Calu3 (cell line): ENCODE data around the gene EME2. TPM values are rescaled to one million over a fixed set of nuclear protein-coding genes. Genes with fewer than 3 reads are reported as not detected.

Experiments
- BruUV-seq: library from RNA; stranded (reverse); fragments of 400-500 nt; replicated peaks from 2 replicates; lab custom pipeline; 2021; lab: Mats Ljungman, UMichigan
- CTCF ChIA-PET: fragments of 300-600 bp; sonication (Branson Sonifier 250); formaldehyde crosslinking; loops from one replicate; lab custom pipeline; 2022; ENCODE audit warnings: antibody characterized with exemption; lab: Charles Lee
- DNase-seq: peaks from one replicate; pipeline ENCODE4 v3.0.0; 2022
- H3K27ac Mint-ChIP-seq: one replicate; pipeline ENCODE4 v1.8.0; 2022; ENCODE audit warnings: mixed read lengths; ENCODE audit not compliant: unreplicated experiment
- H3K27me3 Mint-ChIP-seq: one replicate; pipeline ENCODE4 v1.8.0; 2022; ENCODE audit warnings: mixed read lengths; ENCODE audit not compliant: unreplicated experiment
- H3K36me3 Mint-ChIP-seq: one replicate; pipeline ENCODE4 v1.8.0; 2022; ENCODE audit warnings: mild to moderate bottlenecking, moderate library complexity, mixed read lengths; ENCODE audit not compliant: insufficient read depth, unreplicated experiment
- H3K4me1 Mint-ChIP-seq: one replicate; pipeline ENCODE4 v1.8.0; 2022; ENCODE audit warnings: mild to moderate bottlenecking, low read depth, mixed read lengths; ENCODE audit not compliant: unreplicated experiment
- H3K4me3 Mint-ChIP-seq: one replicate; pipeline ENCODE4 v1.8.0; 2022; ENCODE audit warnings: mild to moderate bottlenecking, low read depth, moderate library complexity, mixed read lengths; ENCODE audit not compliant: unreplicated experiment
- H3K9me3 Mint-ChIP-seq: one replicate; pipeline ENCODE4 v1.8.0; 2022; ENCODE audit warnings: low read depth, mixed read lengths; ENCODE audit not compliant: unreplicated experiment
- CTCF ChIP-seq: fragments of 200-600 bp; IDR thresholded peaks from one replicate; pipeline ENCODE4 v1.8.0; 2022; ENCODE audit warnings: antibody characterized with exemption; ENCODE audit not compliant: unreplicated experiment
- intact Hi-C: fragments of 100-400 bp; cut with micrococcal nuclease; formaldehyde crosslinking; loops from one replicate; pipeline ENCODE4 v1.10.0; 2022; ENCODE audit not compliant: unreplicated experiment
- total RNA-seq: library from RNA; stranded (reverse); gene quantifications from 2 replicates; pipeline ENCODE4 v1.2.3, GENCODE V29; 2022

EME2 gene
- total RNA-seq, 1 experiment from 2014 or later, result 30.8 TPM

GRCh38 chr16:1782408-1783264 is 10.0 kb downstream of the EME2 start, which contains the start of the genes NUBP2 and SPSB3:
Gene NUBP2, plus strand, starts transcription at chr16:1782960. Its CDS starts 61 bp downstream, at chr16:1783021.
Gene SPSB3, minus strand, starts transcription at chr16:1782571. Its CDS starts 1,088 bp downstream, at chr16:1781483.
- intact Hi-C loops, result no loop called here
- BruUV-seq, result no TSS peak
- Mint-ChIP-seq H3K9me3 (no peaks in the 10 kb centered on the region), H3K27ac (peak within 1 kb of the TSS; percentile 94), H3K4me1 (peaks cover 13% of the 10 kb centered on the region), H3K36me3 (peaks cover 84% of the 10 kb centered on the region), H3K27me3 (no peaks in the 10 kb centered on the region), H3K4me3 (peak within 1 kb of the TSS; percentile 91)
- no peak for TF ChIP-seq CTCF
- CTCF ChIA-PET, result interaction anchor here (0.5 to 1.2 kb wide), 6 partner anchors 9 to 971 kb away, joined by 3 to 19 read pairs (median 4); partner anchors contain the start of genes EME2, FAHD1 and MRPS34
- peak; percentile 100 for DNase-seq

GRCh38 chr16:1784977-1785845 is 12.6 kb downstream of the EME2 start:
- no peak for DNase-seq
- Mint-ChIP-seq H3K4me1 (peaks cover 13% of the 10 kb centered on the region), H3K4me3 (peak overlapping the region; percentile 12), H3K27ac (no peak overlapping the region), H3K36me3 (peaks cover 74% of the 10 kb centered on the region), H3K27me3 (no peaks in the 10 kb centered on the region), H3K9me3 (no peaks in the 10 kb centered on the region)
- intact Hi-C loops, result no loop called here
- no TSS peak for BruUV-seq
- CTCF ChIA-PET, result interaction anchor here (0.7 kb wide), 1 partner anchor 10 kb away, joined by 3 read pairs; no protein-coding TSS in a partner anchor
- TF ChIP-seq CTCF, result no peak

GRCh38 chr16:1785846-1786170 is 13.2 kb downstream of the EME2 start:
- TF ChIP-seq CTCF, result no peak
- Mint-ChIP-seq H3K4me3 (peak overlapping the region; percentile 12), H3K4me1 (peaks cover 11% of the 10 kb centered on the region), H3K9me3 (no peaks in the 10 kb centered on the region), H3K27me3 (no peaks in the 10 kb centered on the region), H3K27ac (no peak overlapping the region), H3K36me3 (peaks cover 74% of the 10 kb centered on the region)
- BruUV-seq, result no TSS peak
- DNase-seq, result no peak
- CTCF ChIA-PET, result no interaction called here
- intact Hi-C loops, result no loop called here

GRCh38 chr16:1786242-1787055 is 13.8 kb downstream of the EME2 start:
- intact Hi-C loops, result no loop called here
- H3K4me1 Mint-ChIP-seq, result peaks cover 5% of the 10 kb centered on the region
- CTCF ChIA-PET, result no interaction called here
- no peaks in the 10 kb centered on the region for H3K9me3 Mint-ChIP-seq
- no peak for DNase-seq
- no TSS peak for BruUV-seq
- no peaks in the 10 kb centered on the region for H3K27me3 Mint-ChIP-seq
- H3K36me3 Mint-ChIP-seq, result peaks cover 74% of the 10 kb centered on the region
- no peak overlapping the region for H3K4me3 Mint-ChIP-seq
- H3K27ac Mint-ChIP-seq, result no peak overlapping the region
- no peak for TF ChIP-seq CTCF
